HCT116 (cell line): ENCODE results near the gene ASB6. TPM values are rescaled to one million over a fixed set of nuclear protein-coding genes. Genes with fewer than 3 reads are reported as not detected.

Experiments
- ATAC-seq: fragments of 200-7000 bp; cut with Tn5 transposase; 2 replicates; pipeline ENCODE4 v1.9.1; 2020; ENCODE audit warnings: mild to moderate bottlenecking, moderate library complexity
- BruUV-seq: library from RNA; stranded (reverse); fragments of 400-500 nt; replicated peaks from 2 replicates; lab custom pipeline; 2021; lab: Mats Ljungman, UMichigan
- CTCF ChIA-PET: fragments of 300-600 bp; sonication (Branson Sonifier 250); formaldehyde crosslinking; loops from one replicate; lab custom pipeline; 2021; ENCODE audit warnings: antibody characterized with exemption; lab: Charles Lee
- POLR2A ChIA-PET: fragments of 300-600, 350-600 bp; sonication (Branson Sonifier 250); formaldehyde crosslinking; loops from one replicate; lab custom pipeline; 2021; ENCODE audit warnings: antibody characterized with exemption; lab: Charles Lee
- RAD21 ChIA-PET, 2 experiments: fragments of 300-600 bp; sonication (Branson Sonifier 250); formaldehyde crosslinking; loops; one replicate each; lab custom pipeline; 2023; ENCODE audit warnings: low total read pairs in 2 of 2; ENCODE audit not compliant: uncharacterized antibody in 2 of 2, unreplicated experiment in 2 of 2, low non-redundant PET in 1 of 2; lab: Charles Lee
- DNase-seq: peaks from one replicate; pipeline ENCODE4 v3.0.0-alpha.2; 2010; ENCODE audit warnings: low read depth, low spot score
- H2AFZ ChIP-seq: fragments of 200-600 bp; shearing (Covaris generic), sonication (generic); 2 replicates; pipeline ENCODE4 v1.6.1; 2017; ENCODE audit warnings: low read depth, mixed run types, mixed read lengths, antibody characterized with exemption, low read length; ENCODE audit not compliant: poor library complexity, severe bottlenecking
- H3K27ac ChIP-seq: 2 replicates; pipeline ENCODE4 v1.5.1; 2012; ENCODE audit warnings: low read depth, low read length
- H3K27me3 ChIP-seq: fragments of 200-600 bp; sonication (generic); 2 replicates; pipeline ENCODE4 v1.6.1; 2016; ENCODE audit warnings: mixed run types, low read length, mixed read lengths; ENCODE audit not compliant: insufficient read depth
- H3K36me3 ChIP-seq, 2 experiments: fragments of 200-500 bp in 1 of 2; fragments of 200-600 bp in 1 of 2; sonication (Bioruptor generic) in 1 of 2; sonication (generic) in 1 of 2; 2 replicates each; pipeline versions ENCODE4 v1.5.1 to v1.6.1; 2014 to 2016; ENCODE audit warnings: low read length in 2 of 2, inconsistent platforms in 1 of 2, mixed read lengths in 1 of 2, mixed run types in 1 of 2; ENCODE audit not compliant: insufficient read depth in 2 of 2, control insufficient read depth in 1 of 2
- H3K4me1 ChIP-seq, 2 experiments: fragments of 200-600 bp in 1 of 2; sonication (generic) in 1 of 2; 2 replicates each; pipeline versions ENCODE4 v1.5.1 to v1.6.1; 2012 to 2017; ENCODE audit warnings: low read length in 2 of 2, inconsistent platforms in 1 of 2, mild to moderate bottlenecking in 1 of 2, mixed read lengths in 1 of 2, mixed run types in 1 of 2, moderate library complexity in 1 of 2; ENCODE audit not compliant: insufficient read depth in 2 of 2, control insufficient read depth in 1 of 2
- H3K4me2 ChIP-seq: fragments of 200-600 bp; sonication (generic); 2 replicates; pipeline ENCODE4 v1.6.1; 2017; ENCODE audit warnings: mixed run types, low read length, mixed read lengths
- H3K4me3 ChIP-seq, 2 experiments: fragments of 200-600 bp in 1 of 2; sonication (generic) in 1 of 2; replicated peaks in 1 of 2; 2 replicates each; pipeline ENCODE4 v1.5.1; 2011 to 2016; ENCODE audit warnings: low read length in 2 of 2, control low read depth in 1 of 2, low read depth in 1 of 2, mild to moderate bottlenecking in 1 of 2, mixed read lengths in 1 of 2, mixed run types in 1 of 2
- H3K79me2 ChIP-seq: fragments of 200-600 bp; sonication (generic); 2 replicates; pipeline ENCODE4 v1.6.1; 2017; ENCODE audit warnings: mild to moderate bottlenecking, mixed run types, low read length, moderate library complexity, mixed read lengths; ENCODE audit not compliant: insufficient read depth
- H3K9ac ChIP-seq: fragments of 200-600 bp; sonication (generic); 2 replicates; pipeline ENCODE4 v1.6.1; 2016; ENCODE audit warnings: low read length, mixed read lengths
- H3K9me2 ChIP-seq: fragments of 200-600 bp; sonication (generic), shearing (Covaris generic); 2 replicates; pipeline ENCODE4 v1.6.1; 2017; ENCODE audit warnings: mixed run types, mild to moderate bottlenecking, moderate library complexity; ENCODE audit not compliant: insufficient read depth
- H3K9me3 ChIP-seq, 2 experiments: fragments of 200-500 bp in 1 of 2; fragments of 200-600 bp in 1 of 2; sonication (Bioruptor generic) in 1 of 2; sonication (generic) in 1 of 2; 2 replicates each; pipeline ENCODE4 v1.6.1; 2014 to 2017; ENCODE audit warnings: low read length in 2 of 2, mixed read lengths in 2 of 2, inconsistent platforms in 1 of 2, low read depth in 1 of 2, mild to moderate bottlenecking in 1 of 2, mixed run types in 1 of 2, moderate library complexity in 1 of 2; ENCODE audit not compliant: control insufficient read depth in 1 of 2, insufficient read depth in 1 of 2
- H4K20me1 ChIP-seq: fragments of 200-600 bp; sonication (generic), shearing (Covaris generic); 2 replicates; pipeline ENCODE4 v1.6.1; 2017; ENCODE audit warnings: mixed run types, mild to moderate bottlenecking, moderate library complexity; ENCODE audit not compliant: insufficient read depth
- ATF3 ChIP-seq: IDR thresholded peaks from 2 replicates; pipeline ENCODE4 v1.6.1; 2012
- CEBPB ChIP-seq: IDR thresholded peaks from 2 replicates; pipeline ENCODE4 v1.6.1; 2012; ENCODE audit warnings: low read depth
- EGR1 ChIP-seq: IDR thresholded peaks from 2 replicates; pipeline ENCODE4 v1.6.1; 2012; ENCODE audit warnings: low read depth
- ELF1 ChIP-seq: IDR thresholded peaks from 2 replicates; pipeline ENCODE4 v1.6.1; 2012; ENCODE audit warnings: low read depth, borderline replicate concordance
- EZH2 ChIP-seq: fragments of 200-600 bp; sonication (generic); IDR thresholded peaks from 2 replicates; pipeline ENCODE4 v1.6.1; 2017; ENCODE audit warnings: antibody characterized with exemption, mixed run types
- EZH2phosphoT487 ChIP-seq: fragments of 200-600 bp; IDR thresholded peaks from 2 replicates; pipeline ENCODE4 v1.6.1; 2018; ENCODE audit warnings: antibody characterized with exemption, borderline replicate concordance
- JUND ChIP-seq: IDR thresholded peaks from 2 replicates; pipeline ENCODE4 v1.6.1; 2012
- MAX ChIP-seq: IDR thresholded peaks from 2 replicates; pipeline ENCODE4 v1.6.1; 2012
- POLR2AphosphoS5 ChIP-seq: IDR thresholded peaks from 2 replicates; pipeline ENCODE4 v1.6.1; 2011; ENCODE audit warnings: mild to moderate bottlenecking, low read depth, low read length, moderate library complexity
- RAD21 ChIP-seq: IDR thresholded peaks from 2 replicates; pipeline ENCODE4 v1.6.1; 2012; ENCODE audit warnings: low read depth, mild to moderate bottlenecking
- REST ChIP-seq: IDR thresholded peaks from 2 replicates; pipeline ENCODE4 v1.6.1; 2012; ENCODE audit warnings: low read depth
- SIN3A ChIP-seq: IDR thresholded peaks from 2 replicates; pipeline ENCODE4 v1.6.1; 2012; ENCODE audit warnings: low read depth
- SRF ChIP-seq: IDR thresholded peaks from 2 replicates; pipeline ENCODE4 v1.6.1; 2012; ENCODE audit warnings: low read depth
- YY1 ChIP-seq: IDR thresholded peaks from 2 replicates; pipeline ENCODE4 v1.6.1; 2011; ENCODE audit warnings: low read length, low read depth, moderate library complexity, mild to moderate bottlenecking; ENCODE audit not compliant: insufficient replicate concordance; ENCODE audit errors: extremely low read depth
- intact Hi-C: fragments of 100-400 bp; cut with micrococcal nuclease; formaldehyde crosslinking; loops from 2 replicates; pipeline ENCODE4 v1.10.0; 2022
- total RNA-seq: library from RNA; stranded (reverse); gene quantifications from one replicate; pipeline ENCODE4 v1.2.1, GENCODE V29; 2021; ENCODE audit not compliant: unreplicated experiment

ASB6 gene
- total RNA-seq, 1 experiment from 2014 or later: 21.6 TPM

GRCh38 chr9:129672702-129673101 lies 30.8 kb upstream of the ASB6 start:
- Histone ChIP-seq H2AFZ (no peak overlapping the region), H3K4me2 (no peak overlapping the region), H3K27me3 (no peaks in the 10 kb centered on the region), H3K4me1 (peaks cover 5 to 6% of the 10 kb centered on the region in 2 experiments), H3K27ac (no peak overlapping the region), H3K79me2 (0 out of 2 replicates have a peak, but pooled peaks cover 2% of the 10 kb centered on the region), H3K9me3 (no peaks in the 10 kb centered on the region), H3K4me3 (no peak overlapping the region), H4K20me1 (no peaks in the 10 kb centered on the region), H3K9ac (no peak overlapping the region), H3K36me3 (no peaks in the 10 kb centered on the region), H3K9me2 (no peaks in the 10 kb centered on the region)
- BruUV-seq: no TSS peak
- ATAC-seq (no peak), DNase-seq (no peak)
- intact Hi-C loops: no loop called here
- ChIA-PET POLR2A (no interaction called here), CTCF (no interaction called here), RAD21 (no interaction called here)
- TF ChIP-seq REST (no peak), SRF (no peak), MAX (no peak), RAD21 (no peak), EGR1 (no peak), YY1 (no peak), EZH2phosphoT487 (no peak), CEBPB (no peak), EZH2 (no peak), POLR2AphosphoS5 (no peak), JUND (no peak), SIN3A (no peak), ELF1 (no peak), ATF3 (no peak)
